GM12878 (cell line): ENCODE data around the gene KDM6B. TPM values are rescaled to one million over a fixed set of nuclear protein-coding genes. Genes with fewer than 3 reads are reported as not detected.
A peak's percentile ranks its signal among the peaks of the same experiment; 100 is the strongest.

Experiments
- BHLHE40 ChIP-seq, 2 experiments: fragments of 450-650 bp in 1 of 2; IDR thresholded peaks; 2 replicates each; pipeline ENCODE4 v1.6.1; 2011 to 2017; ENCODE audit warnings: low read depth in 2 of 2, borderline replicate concordance in 1 of 2, improper control_type of control experiment in 1 of 2, low read length in 1 of 2, mild to moderate bottlenecking in 1 of 2
- CBFB ChIP-seq: IDR thresholded peaks from 2 replicates; pipeline ENCODE4 v1.6.1; 2016; ENCODE audit warnings: antibody characterized with exemption, low read depth
- CREM ChIP-seq: IDR thresholded peaks from 2 replicates; pipeline ENCODE4 v1.6.1; 2014; ENCODE audit warnings: antibody characterized with exemption, low read depth
- FOXM1 ChIP-seq: IDR thresholded peaks from 2 replicates; pipeline ENCODE4 v1.6.1; 2012; ENCODE audit warnings: low read depth, mild to moderate bottlenecking, inconsistent platforms, low read length, moderate library complexity
- MTA2 ChIP-seq: fragments of 450-650 bp; IDR thresholded peaks from 2 replicates; pipeline ENCODE4 v1.6.1; 2016; ENCODE audit warnings: low read depth, mild to moderate bottlenecking, moderate library complexity
- RCOR1 ChIP-seq: conservative IDR thresholded peaks from 2 replicates; pipeline ENCODE4 v1.6.1; 2012; ENCODE audit warnings: low read depth, low read length, improper control_type of control experiment
- RFX5 ChIP-seq: IDR thresholded peaks from 2 replicates; pipeline ENCODE4 v1.6.1; 2011; ENCODE audit warnings: low read depth, low read length, improper control_type of control experiment
- SMAD5 ChIP-seq: IDR thresholded peaks from 2 replicates; pipeline ENCODE4 v1.6.1; 2016; ENCODE audit warnings: antibody characterized with exemption, low read depth
- SMARCA5 ChIP-seq: fragments of 450-650 bp; IDR thresholded peaks from 2 replicates; pipeline ENCODE4 v1.6.1; 2017; ENCODE audit warnings: mild to moderate bottlenecking
- SREBF2 ChIP-seq: IDR thresholded peaks from 2 replicates; pipeline ENCODE4 v1.6.1; 2012; ENCODE audit warnings: mild to moderate bottlenecking, low read length
- SUZ12 ChIP-seq: fragments of 200-600 bp; sonication (generic); IDR thresholded peaks from one replicate; pipeline ENCODE4 v1.6.1; 2018; ENCODE audit warnings: antibody characterized with exemption, mild to moderate bottlenecking; ENCODE audit not compliant: unreplicated experiment
- ZBED1 ChIP-seq: IDR thresholded peaks from 2 replicates; pipeline ENCODE4 v1.6.1; 2016; ENCODE audit warnings: borderline replicate concordance
- ZNF592 ChIP-seq: fragments of 450-650 bp; IDR thresholded peaks from 2 replicates; pipeline ENCODE4 v1.6.1; 2017; ENCODE audit warnings: mild to moderate bottlenecking, moderate library complexity
- polyA plus RNA-seq, 11 experiments: library from polyadenylated mRNA; depleted of rRNA in 4 of 11; unstranded in 6 of 11; stranded (reverse) in 5 of 11; fragments of >200 nt; fragmentation: Nextera tagmentation in 4 of 11; fragmentation: Illumina TruSeq in 1 of 11; extraction: Ambion mirVana in 4 of 11; extraction: Trizol in 1 of 11; gene quantifications; 1 replicate in 1 of 11; 2 replicates in 10 of 11; pipeline versions ENCODE4 v1.2.1 to v1.2.3, GENCODE V29; 2011 to 2016; ENCODE audit warnings: inconsistent platforms in 2 of 11, missing spikeins in 2 of 11, low read depth in 1 of 11
- total RNA-seq, 4 experiments: library from RNA; depleted of rRNA in 3 of 4; stranded (reverse); fragments of >200 nt in 3 of 4; fragmentation: Illumina TruSeq in 1 of 4; extraction: Trizol in 1 of 4; gene quantifications; 2 replicates each; pipeline versions ENCODE4 v1.2.1 to v1.2.3, GENCODE V29; 2013 to 2021
- TF ChIP-seq, protein P1 (sequence below): fragments of 450-650 bp; IDR thresholded peaks from 2 replicates; pipeline ENCODE4 v1.6.1; 2017; ENCODE audit warnings: antibody characterized with exemption, mild to moderate bottlenecking, moderate library complexity
- TF ChIP-seq, protein P2 (sequence below): fragments of 450-650 bp; IDR thresholded peaks from 2 replicates; pipeline ENCODE4 v1.6.1; 2017; ENCODE audit warnings: mild to moderate bottlenecking, low read depth, inconsistent platforms; ENCODE audit not compliant: poor library complexity, severe bottlenecking
- TF ChIP-seq, protein P3 (sequence below): IDR thresholded peaks from 2 replicates; pipeline ENCODE4 v1.6.1; 2011; ENCODE audit warnings: low read depth, mild to moderate bottlenecking, low read length, moderate library complexity, borderline replicate concordance; ENCODE audit errors: extremely low read depth
- TF ChIP-seq, protein P4 (sequence below): fragments of 450-650 bp; IDR thresholded peaks from 2 replicates; pipeline ENCODE4 v1.6.1; 2014; ENCODE audit warnings: mild to moderate bottlenecking

The KDM6B gene
- total and polyA plus RNA-seq, 10 of the 15 experiments (the other 5 are each of a cell fraction or from before 2014, with no cell fraction given), result 0.05 to 33.5 (median 2.3) TPM

DNA sequence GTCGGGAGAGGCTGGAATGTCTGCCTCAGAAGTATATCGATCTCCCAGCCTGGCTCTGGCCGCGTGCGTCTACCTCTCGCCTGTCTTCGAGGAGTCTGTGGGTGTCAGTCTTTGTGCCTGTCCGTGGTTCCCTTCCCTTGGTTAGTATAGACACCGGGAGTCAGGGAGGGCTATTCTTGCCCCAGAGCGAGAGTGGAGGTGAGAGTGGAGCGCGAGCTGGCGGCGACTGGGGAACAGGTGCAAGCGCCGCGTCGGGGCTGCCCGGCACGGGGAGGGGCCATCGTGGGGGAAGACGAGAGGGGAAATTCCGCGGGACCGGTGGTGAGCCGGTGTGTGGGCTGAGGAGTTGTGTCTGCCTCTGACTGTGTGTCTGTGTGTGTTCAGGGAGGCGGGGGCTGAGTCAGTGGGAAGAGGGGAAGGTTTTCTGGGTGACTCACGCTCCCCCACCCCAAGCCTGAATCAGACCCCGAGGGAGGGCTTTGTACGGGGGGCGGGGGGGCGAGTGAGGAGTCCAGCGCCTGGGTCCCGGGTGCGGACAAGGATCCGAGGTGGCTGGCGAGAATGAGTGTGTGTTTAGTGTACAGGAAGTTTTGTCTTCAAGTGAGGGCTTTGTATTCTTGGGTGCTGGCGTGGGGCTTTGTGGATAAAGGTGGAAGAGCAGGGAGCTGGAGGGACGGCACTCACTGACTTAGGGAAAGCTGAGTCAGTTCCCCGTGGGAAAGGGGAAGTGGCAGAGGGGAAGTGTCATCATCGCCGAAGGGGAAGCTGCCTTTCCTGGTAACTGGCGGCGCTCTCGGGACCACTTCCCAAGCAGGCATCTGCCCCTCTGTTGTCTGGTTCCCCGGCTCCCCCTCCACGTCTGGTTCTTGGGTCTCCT is 8.6 kb downstream of the KDM6B start (continued):
- peak; percentile 80 to 83 for TF ChIP-seq BHLHE40 (IDR thresholded peaks at IDR 0.05; ENCODE audit: borderline replicate concordance in 1 of 2, low read depth in 2 of 2, low read length in 1 of 2)
- TF ChIP-seq, protein P1, sequence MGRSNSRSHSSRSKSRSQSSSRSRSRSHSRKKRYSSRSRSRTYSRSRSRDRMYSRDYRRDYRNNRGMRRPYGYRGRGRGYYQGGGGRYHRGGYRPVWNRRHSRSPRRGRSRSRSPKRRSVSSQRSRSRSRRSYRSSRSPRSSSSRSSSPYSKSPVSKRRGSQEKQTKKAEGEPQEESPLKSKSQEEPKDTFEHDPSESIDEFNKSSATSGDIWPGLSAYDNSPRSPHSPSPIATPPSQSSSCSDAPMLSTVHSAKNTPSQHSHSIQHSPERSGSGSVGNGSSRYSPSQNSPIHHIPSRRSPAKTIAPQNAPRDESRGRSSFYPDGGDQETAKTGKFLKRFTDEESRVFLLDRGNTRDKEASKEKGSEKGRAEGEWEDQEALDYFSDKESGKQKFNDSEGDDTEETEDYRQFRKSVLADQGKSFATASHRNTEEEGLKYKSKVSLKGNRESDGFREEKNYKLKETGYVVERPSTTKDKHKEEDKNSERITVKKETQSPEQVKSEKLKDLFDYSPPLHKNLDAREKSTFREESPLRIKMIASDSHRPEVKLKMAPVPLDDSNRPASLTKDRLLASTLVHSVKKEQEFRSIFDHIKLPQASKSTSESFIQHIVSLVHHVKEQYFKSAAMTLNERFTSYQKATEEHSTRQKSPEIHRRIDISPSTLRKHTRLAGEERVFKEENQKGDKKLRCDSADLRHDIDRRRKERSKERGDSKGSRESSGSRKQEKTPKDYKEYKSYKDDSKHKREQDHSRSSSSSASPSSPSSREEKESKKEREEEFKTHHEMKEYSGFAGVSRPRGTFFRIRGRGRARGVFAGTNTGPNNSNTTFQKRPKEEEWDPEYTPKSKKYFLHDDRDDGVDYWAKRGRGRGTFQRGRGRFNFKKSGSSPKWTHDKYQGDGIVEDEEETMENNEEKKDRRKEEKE, result no peak
- TF ChIP-seq, protein P2, sequence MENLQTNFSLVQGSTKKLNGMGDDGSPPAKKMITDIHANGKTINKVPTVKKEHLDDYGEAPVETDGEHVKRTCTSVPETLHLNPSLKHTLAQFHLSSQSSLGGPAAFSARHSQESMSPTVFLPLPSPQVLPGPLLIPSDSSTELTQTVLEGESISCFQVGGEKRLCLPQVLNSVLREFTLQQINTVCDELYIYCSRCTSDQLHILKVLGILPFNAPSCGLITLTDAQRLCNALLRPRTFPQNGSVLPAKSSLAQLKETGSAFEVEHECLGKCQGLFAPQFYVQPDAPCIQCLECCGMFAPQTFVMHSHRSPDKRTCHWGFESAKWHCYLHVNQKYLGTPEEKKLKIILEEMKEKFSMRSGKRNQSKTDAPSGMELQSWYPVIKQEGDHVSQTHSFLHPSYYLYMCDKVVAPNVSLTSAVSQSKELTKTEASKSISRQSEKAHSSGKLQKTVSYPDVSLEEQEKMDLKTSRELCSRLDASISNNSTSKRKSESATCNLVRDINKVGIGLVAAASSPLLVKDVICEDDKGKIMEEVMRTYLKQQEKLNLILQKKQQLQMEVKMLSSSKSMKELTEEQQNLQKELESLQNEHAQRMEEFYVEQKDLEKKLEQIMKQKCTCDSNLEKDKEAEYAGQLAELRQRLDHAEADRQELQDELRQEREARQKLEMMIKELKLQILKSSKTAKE, result peak; percentile 92
- TF ChIP-seq RCOR1, result no peak
- TF ChIP-seq, protein P3, sequence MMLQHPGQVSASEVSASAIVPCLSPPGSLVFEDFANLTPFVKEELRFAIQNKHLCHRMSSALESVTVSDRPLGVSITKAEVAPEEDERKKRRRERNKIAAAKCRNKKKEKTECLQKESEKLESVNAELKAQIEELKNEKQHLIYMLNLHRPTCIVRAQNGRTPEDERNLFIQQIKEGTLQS, result no peak
- TF ChIP-seq SUZ12, result no peak
- peak; percentile 95 for TF ChIP-seq SMARCA5
- TF ChIP-seq SMAD5, result no peak; the same call in 1 of the 2 replicates
- TF ChIP-seq ZNF592, result no peak
- peak; percentile 70 for TF ChIP-seq MTA2
- peak; percentile 79; the same call in 1 of the 2 replicates for TF ChIP-seq CREM
- TF ChIP-seq, protein P4, sequence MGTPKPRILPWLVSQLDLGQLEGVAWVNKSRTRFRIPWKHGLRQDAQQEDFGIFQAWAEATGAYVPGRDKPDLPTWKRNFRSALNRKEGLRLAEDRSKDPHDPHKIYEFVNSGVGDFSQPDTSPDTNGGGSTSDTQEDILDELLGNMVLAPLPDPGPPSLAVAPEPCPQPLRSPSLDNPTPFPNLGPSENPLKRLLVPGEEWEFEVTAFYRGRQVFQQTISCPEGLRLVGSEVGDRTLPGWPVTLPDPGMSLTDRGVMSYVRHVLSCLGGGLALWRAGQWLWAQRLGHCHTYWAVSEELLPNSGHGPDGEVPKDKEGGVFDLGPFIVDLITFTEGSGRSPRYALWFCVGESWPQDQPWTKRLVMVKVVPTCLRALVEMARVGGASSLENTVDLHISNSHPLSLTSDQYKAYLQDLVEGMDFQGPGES, result no peak
- TF ChIP-seq FOXM1, result no peak
- TF ChIP-seq ZBED1, result peak; percentile 26; the same call in 1 of the 2 replicates
- TF ChIP-seq CBFB, result peak; percentile 53; the same call in 1 of the 2 replicates
- TF ChIP-seq RFX5, result no peak
- TF ChIP-seq SREBF2, result no peak
